ENCODE data around the gene OR52E1.
"Not testable (repeated sequence)": the region's sequence is repeated elsewhere in the genome, so short reads cannot be mapped to it uniquely, and the experiment has no call there.

The OR52E1 gene

DNA sequence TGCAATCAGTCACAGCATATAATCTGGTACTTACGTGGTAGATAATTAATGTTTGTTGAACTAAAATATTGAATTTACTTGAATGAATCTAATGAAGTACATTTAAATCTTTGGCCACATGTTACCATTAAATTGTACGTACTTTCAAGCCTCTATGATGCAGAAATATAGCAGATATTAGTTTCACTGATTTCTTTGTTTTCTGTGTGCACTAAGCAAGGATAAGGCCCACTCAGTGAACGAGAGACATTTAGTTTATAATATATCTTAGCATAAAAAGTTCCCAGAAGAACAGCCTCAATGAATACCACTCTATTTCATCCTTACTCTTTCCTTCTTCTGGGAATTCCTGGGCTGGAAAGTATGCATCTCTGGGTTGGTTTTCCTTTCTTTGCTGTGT is at the start of gene OR52E1:
TSS of gene OR52E1 (plus strand) at position 301 of the 400 bp plus-strand sequence.
- DNase-seq, result no peak

DNA sequence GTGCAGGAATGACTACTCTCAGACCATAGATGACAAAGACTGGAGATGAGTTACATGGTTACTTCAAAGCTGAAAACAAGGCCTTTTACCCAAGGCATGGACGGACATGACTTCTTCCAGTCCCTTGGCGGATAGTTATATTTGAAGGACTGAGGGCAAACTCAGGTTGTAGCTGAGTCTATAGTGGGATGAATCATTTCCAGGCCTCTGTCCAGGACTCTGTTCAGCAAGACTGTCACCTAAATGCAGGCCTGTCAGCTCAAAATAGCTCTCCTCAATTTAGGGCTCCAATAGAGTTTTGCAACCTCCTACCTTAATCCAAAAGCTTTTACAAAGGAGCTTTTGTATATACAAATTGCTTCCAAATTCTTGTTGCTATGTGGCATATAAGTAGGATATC is 47.4 kb upstream of the OR52E1 start:
- no peak for DNase-seq

DNA sequence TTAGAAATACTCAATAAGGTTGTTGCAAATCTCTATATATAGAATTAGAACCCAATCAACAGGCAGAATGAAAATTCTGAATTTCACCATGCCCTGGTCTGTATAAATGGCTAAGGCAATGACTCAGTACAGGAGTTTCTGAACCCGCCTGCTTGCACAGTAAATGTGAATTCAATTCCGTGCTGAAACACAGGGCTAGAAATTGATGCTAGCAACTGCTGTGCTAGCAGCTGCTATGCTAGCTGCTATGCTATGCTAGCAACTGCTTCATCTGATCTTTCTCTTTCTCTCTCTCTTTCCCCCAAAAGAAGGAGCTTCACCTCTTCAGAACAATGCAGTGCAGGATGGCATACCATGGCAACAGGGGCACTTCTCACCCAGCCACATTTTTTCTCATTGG is 32.7 kb upstream of the OR52E1 start:
- no peak for DNase-seq

DNA sequence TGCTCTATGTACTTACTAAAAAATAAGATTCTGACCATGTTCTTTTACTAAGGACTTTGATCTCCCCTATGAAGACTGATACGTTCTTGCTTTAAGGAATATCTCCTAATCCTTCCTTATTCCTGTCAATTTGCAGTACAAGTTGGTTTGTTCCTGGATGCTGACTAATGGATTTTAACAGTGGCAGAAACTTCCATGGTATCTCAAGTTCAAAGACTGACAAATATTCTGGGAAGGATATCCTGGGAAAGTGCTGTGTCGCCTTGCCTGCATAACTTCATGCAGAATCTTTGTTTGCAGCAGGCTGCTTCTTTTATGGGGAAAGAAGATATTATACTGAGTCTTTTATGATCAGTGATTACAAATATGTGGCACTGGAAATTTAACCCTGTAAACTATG is 31.4 kb upstream of the OR52E1 start:
- DNase-seq, result no peak

DNA sequence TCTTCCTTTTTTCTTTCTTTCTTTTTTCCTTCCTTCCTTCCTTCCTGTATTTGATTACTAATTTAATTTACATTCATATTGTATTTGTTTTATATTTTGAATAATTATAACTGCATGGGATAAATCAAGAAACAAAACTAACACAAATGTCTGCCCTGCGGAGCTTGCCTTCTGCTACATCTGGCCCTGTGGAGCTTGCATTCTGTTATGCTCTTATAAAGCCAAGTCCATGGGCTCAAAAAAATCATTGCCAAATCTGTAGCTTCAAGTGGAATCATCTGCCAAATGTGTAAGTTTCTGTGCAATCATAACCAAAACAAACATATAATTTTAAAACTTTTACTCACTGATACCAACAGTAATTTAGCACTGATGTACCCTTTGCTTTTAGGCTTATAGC is 31.0 kb upstream of the OR52E1 start:
- no peak for DNase-seq

DNA sequence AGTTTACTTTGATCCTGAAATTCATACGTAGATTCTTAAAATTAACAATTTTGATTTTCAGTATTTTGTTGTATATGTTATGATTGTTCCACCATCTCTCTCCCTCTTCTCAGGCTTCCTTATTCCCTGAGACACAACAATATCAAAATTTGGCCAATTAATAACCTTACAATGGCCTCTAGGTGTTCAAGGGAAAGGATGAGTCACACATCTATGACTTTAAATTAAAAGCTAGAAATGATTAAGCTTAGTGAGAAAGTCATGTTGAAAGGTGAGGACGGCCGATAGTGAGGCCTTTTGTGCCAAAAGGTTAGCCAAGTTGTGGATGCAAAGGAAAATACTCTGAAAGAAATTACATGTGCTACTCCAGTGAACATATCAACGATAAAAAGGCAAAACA is 28.5 kb upstream of the OR52E1 start:
- no peak for DNase-seq

DNA sequence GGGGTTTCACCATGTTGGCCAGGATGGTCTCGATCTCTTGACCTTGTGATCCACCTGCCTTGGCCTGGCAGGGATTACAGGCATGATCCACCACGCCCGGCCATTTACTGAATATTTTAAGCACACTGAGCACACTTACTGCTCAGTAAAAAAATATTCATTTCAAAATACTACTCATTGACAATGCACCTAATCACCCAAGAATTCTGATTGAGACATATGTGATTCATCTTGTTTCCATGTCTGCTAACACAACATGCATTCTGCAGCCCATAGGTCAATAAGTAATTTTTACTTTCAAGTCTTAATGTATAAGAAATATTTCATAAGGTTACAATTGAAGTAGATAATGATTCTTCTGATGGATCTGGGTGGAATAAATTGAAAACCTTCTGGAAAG is 27.3 kb upstream of the OR52E1 start:
- DNase-seq, result no peak

DNA sequence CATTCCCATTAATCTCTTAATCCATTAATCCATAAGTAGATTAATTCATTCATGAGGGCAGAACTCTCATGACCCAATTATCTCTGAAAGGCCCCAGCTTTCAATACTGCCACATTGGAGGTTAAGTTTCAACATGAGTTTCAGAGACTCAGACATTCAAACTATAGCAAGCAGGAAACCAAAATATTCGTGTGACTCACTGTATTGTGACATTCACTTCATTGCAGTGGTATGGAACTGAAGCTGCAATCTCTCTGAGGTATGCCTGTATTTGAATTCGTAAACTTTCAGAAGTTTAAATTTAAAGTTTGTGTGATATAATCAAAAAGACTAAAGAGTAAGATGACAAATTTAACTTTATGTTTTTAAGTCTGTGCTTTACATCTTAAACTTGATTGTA is 26.0 kb upstream of the OR52E1 start:
- DNase-seq, result no peak

DNA sequence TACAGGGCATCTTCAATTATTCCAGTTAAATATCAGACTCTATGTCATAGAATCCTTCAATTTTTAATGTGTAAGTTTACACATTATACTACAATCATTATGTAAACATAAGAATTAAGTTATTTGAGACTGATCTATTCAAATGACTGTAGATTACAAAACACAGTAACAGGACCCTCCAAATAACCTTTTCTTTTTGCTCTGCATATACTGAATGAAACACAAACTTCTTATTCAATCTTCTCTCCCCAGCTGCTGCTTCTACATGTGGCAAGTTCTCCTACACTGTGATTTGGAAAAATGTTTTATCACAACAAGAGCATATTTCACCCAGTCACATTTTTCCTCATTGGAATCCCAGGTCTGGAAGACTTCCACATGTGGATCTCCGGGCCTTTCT is 23.1 kb upstream of the OR52E1 start, which contains the start of gene OR52J3:
TSS of gene OR52J3 (plus strand) at position 301 of the 400 bp plus-strand sequence. CDS start at position 301, 0 bp downstream.
- no peak for DNase-seq

DNA sequence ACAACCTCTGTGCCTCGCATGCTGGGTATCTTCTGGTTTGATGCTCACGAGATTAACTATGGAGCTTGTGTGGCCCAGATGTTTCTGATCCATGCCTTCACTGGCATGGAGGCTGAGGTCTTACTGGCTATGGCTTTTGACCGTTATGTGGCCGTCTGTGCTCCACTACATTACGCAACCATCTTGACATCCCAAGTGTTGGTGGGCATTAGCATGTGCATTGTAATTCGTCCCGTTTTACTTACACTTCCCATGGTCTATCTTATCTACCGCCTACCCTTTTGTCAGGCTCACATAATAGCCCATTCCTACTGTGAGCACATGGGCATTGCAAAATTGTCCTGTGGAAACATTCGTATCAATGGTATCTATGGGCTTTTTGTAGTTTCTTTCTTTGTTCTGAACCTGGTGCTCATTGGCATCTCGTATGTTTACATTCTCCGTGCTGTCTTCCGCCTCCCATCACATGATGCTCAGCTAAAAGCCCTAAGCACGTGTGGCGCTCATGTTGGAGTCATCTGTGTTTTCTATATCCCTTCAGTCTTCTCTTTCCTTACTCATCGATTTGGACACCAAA is 22.5 kb upstream of the OR52E1 start:
- no peak for DNase-seq

DNA sequence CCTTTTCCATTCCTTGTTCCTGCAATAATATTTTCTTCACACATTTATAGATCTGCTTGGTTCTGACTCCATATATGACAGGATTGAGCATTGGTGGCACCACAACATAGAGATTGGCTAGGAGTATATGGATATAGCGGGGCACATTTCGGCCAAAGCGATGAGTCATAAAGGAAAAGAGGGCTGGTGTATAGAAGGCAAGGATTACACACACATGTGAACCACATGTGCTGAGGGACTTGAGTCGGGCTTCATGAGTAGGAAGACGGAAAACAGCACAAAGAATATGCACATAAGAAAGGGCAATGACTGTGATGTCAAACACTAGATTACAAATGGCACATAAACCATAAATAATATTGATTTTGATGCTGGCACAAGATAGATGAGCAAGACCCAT is 10.7 kb upstream of the OR52E1 start:
- not testable (repeated sequence) for DNase-seq

DNA sequence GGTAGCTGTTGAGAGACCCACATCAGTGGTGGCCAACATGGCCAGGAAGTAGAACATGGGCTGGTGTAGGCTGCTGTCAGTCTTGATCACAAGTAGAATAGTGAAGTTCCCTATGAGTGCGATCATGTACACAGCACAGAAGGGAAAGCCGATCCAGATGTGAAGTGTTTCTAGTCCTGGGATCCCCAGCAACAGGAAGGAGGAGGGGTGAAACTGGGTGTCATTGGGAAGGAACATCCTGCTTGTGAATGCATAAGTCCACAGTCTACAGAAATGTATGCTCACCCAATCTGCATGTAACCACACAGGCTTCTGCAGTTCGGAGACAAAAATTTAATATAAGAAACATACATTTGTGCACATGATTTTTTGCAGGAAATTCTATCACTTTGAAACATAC is 10.0 kb upstream of the OR52E1 start, which contains the start of gene OR52E2:
TSS of gene OR52E2 (minus strand) at position 237 of the 400 bp plus-strand sequence. CDS start at position 237, 0 bp downstream.
- no peak for DNase-seq

DNA sequence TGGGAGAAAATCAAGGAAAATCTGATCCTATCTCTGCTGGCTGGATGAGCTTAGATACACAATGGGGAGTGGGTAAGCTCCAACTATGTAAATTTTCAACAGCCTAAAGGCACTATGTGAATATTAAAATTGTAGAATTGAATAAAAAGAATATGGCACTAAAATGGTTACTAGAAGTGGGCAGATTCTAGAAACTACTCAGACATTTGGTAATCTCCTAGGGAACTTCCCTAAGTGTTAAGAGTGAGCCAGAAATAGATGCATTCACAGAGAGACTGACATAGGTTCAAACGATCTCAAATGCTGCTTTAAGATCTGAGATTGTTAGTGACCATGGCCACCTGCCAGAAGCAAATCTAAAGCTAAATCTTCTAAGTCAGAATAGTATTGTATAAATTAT is 4.3 kb upstream of the OR52E1 start:
- DNase-seq, result no peak

DNA sequence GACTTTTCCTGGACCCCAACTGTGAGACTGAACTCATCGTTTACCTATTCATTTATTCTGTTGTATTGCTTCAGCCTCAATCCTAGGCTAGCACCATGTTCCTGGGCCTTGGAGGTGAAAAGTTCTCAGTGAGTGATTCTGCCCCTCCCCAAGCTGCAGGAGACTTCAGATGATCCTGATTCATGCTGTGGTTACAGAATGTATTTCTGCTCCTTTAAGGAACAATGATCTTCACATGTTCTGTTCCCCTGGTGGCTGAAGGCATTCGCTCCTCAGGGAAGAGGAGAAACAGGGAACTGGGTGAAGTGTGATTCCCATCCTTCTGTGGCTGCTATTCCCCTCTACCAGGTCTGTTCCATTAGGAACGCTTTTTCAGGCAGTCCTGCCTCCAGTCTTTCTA is 2.4 kb downstream of the OR52E1 start:
- no peak for DNase-seq

DNA sequence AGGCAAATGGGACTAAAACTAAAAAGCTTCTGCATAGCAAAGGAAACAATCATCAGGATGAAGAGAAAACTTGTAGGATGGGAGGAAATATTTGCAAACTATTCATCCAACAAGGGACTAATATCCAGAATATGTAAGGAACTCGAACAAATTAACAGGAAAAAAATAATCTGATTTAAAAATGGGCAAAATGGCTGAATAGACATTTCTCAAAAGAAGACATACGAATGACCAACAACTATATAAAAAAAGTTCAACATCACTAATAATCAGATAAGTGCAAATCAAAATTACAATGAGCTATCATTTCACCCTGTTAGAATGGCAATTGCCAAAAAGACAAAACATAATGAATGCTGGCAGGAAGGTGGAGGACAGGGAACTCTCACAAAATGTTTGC is 12.0 kb downstream of the OR52E1 start:
- no peak for DNase-seq

DNA sequence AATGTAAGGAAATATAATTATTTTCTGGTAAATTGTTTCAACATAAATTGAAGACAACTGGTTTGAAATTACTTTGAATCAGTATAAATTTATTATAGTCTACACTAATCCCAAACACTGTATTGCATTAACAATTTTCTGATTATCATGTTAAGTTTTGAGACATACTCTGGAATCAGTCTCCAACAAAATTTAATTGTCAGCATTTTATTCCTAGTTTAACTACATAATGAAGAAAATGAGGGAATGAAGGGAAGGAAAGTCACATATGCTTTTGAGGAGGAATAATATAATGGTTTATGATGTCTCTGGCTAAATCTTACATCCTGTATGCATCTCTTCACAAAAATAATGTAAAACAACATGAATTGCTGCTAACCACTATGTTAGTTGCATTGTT is 14.2 kb downstream of the OR52E1 start:
- no peak for DNase-seq

DNA sequence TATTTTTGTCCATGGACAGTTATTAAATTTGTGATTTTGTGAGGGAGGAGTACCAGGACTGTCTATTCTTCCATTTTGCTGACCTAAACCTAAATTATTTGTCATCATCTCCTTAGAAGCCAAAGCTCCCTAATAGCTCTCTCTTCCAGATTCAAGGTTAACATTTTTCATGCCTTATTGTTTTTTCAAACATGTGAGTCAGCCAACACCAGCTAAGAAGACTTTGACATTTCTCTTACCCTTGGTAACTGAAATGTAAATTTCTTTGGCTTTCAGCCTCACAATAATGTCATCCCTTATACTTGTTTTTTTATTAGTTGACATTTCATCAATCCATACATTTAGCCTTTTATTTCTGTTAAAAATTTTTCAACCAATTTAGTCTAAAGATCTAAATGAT is 19.2 kb downstream of the OR52E1 start:
- no peak for DNase-seq

DNA sequence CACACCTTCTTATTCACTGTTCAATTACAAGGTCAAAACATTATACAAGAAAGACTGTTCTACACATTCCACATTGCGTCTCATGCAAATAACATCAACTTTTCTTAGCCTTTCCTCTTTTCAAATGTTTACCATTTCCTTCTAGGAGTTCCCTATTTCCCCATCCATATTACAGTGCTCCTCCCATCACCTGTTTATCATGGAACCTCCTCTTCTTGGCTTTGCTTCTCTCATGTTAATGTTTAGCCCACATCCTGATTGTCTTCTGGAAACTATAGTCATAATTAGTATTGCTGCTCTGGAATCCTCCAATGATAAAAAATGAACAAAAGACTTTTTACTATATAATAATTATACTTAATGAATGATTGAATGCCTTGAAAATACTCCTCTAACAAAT is 21.3 kb downstream of the OR52E1 start:
- DNase-seq, result no peak

DNA sequence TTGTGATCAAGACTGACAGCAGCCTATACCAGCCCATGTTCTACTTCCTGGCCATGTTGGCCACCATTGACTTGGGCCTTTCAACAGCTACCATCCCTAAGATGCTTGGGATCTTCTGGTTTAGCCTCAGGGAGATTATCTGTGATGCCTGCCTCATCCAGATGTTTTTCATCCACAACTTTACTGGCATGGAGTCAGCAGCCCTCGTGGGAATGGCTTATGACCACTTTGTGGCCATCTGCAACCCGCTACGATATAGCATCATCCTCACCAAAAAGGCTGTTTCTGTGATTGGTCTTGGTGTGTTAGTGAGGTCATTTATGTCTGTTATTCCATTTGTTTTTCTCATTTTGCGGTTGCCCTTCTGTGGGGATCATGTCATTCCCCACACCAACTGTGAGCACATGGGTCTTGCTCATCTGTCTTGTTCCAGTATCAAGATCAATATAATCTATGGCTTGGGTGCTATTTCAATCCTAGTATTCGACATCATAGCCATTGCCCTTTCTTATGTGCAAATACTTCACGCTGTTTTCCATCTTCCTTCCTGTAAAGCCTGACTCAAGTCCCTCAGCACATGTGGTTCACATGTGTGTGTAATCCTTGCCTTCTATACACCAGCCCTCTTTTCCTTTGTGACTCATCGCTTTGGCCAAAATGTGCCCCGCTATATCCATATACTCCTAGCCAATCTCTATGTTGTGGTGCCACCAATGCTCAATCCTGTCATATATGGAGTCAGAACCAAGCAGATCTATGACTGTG is 23.6 kb downstream of the OR52E1 start:
- DNase-seq, result no peak

DNA sequence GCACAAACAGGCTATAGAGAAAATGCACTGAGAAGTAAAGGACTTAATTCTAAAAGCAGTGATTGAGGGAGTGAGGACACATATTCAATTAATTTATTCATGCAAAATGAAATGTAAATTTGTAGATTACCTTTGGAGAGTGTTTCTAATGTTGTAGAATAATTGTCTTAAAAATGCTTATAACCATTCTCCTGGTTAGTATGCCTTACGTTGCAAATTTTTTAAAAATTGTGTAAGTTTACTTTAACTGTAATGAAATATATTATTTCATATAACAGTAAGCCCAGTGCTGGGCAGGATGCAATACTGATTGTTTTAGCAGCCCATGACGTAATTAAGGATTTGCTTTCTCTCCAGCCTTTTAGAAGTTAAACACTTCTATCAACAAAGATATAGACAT is 26.6 kb downstream of the OR52E1 start:
- no peak for DNase-seq

DNA sequence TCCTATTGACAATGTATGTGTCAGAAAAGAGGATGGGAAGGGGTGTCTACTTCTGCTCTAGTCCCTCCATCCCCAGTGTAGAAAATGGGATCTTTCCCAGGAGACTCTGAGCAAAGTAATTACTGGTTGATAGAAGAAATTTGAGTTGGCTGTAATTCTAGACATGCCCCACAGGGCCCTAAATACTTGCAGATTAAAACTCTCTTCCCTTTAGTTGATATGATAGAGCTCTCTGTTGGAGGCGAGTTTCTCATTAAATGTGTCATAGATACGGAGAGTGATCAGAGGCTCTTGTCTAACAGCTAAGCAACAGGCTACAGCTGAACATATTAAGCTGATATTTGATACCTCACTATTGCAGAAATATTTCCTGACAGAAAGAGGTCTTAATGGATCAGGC is 32.9 kb downstream of the OR52E1 start:
- DNase-seq, result no peak

DNA sequence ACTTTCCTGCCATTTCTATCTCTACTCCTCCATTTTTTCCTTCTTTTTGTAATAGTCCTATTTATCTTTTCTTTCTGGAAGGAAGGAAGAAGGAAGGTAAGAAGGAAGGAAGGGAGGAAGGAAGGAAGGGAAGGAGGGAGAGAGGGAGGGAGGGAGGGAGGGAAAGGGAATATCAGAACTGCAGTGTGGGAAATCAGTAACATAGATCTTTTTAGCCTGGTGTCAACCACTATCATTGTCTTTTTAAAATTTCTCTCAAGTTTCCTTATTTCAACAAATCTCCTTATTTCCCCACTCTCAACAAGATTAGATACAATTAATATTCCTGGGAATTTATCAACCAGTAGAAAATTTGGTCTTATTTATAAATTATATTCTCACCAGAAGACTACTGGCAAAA is 33.7 kb downstream of the OR52E1 start:
- DNase-seq, result no peak

DNA sequence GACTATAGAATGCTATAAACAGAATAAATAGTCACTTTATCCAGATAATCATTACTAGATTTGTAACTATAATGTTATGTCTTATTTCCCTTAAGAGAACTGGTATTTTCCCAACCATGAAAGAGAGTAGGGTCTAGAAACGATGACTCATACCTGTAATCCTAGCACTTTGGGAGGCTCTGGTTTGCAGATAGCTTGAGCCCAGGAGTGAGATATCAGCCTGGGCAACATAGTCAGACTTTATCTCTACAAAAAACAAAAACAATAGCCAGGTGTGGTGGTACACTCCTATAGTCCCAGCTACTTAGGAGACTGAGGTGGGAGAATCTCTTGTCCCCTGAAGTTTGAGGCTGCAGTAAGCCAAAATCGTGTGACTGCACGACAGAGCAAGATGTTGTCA is 37.9 kb downstream of the OR52E1 start:
- no peak for DNase-seq

DNA sequence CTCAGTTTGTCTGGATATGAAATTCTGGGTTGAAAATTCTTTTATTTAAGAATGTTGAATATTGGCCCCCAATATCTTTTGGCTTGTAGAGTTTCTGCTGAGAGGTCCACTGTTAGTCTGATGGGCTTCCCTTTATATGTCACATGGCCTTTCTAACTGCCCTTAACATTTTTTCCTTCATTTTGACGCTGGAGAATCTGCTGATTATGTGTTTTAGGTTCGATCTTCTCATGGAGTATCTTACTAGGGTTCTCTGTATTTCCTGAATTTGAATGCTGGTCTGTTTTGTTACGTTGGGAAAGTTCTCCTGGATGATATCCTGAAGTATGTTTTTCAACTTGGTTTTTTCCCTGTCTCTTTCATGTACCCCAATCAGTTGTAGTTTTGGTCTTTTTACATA is 46.0 kb downstream of the OR52E1 start:
- DNase-seq, result no peak

DNA sequence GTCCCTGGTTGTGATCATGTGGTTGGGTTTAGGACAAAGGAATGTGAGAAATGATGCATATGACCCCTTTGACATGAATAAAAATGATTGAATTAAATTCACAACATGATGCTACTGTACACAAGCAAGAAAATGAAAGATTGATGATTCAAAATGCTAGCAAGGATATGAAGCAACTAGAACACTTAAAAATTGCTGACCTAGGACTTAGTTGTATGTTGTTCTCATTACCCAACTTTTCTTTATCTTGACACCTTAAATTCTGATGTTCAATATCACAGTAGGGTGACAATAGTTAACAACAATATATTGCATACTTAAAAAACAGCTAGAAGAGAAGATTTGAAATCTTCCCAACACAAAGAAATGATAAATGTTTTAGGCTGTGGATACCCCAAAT is 48.2 kb downstream of the OR52E1 start:
- DNase-seq, result no peak
